Suprapubic skin (tissue), 4 donors: Measurements from ENCODE around the gene BTF3L4. TPM values are rescaled to one million over a fixed set of nuclear protein-coding genes. Genes with fewer than 3 reads are reported as not detected.
A peak's percentile ranks its signal among the peaks of the same experiment; 100 is the strongest.

Experiments used
- DNase-seq, 2 donors: peaks; one replicate each; pipeline ENCODE4 v3.0.0-alpha.2; 2019; ENCODE audit warnings: low spot score in 2 of 2
- H3K27ac ChIP-seq: fragments of 200-600 bp; sonication (generic); one replicate; pipeline ENCODE4 v1.5.1; 2019
- H3K27me3 ChIP-seq: fragments of 200-600 bp; sonication (generic); one replicate; pipeline ENCODE4 v1.5.1; 2019
- H3K36me3 ChIP-seq: fragments of 200-600 bp; sonication (generic); one replicate; pipeline ENCODE4 v1.5.1; 2019
- H3K4me1 ChIP-seq: fragments of 200-600 bp; sonication (generic); one replicate; pipeline ENCODE4 v1.5.1; 2019
- H3K4me3 ChIP-seq: fragments of 200-600 bp; sonication (generic); one replicate; pipeline ENCODE4 v1.5.1; 2019; ENCODE audit warnings: mild to moderate bottlenecking
- H3K9me3 ChIP-seq: fragments of 200-600 bp; sonication (generic); one replicate; pipeline ENCODE4 v1.5.1; 2019
- EP300 ChIP-seq: sonication (generic); formaldehyde crosslinking; IDR thresholded peaks from one replicate; pipeline ENCODE4 v1.6.1; 2017; ENCODE audit warnings: antibody characterized with exemption
- POLR2A ChIP-seq, 2 donors: fragments of 450-650 bp; IDR thresholded peaks; one replicate each; pipeline ENCODE4 v1.6.1; 2017; ENCODE audit warnings: antibody characterized with exemption in 2 of 2, mild to moderate bottlenecking in 2 of 2, moderate library complexity in 2 of 2
- POLR2AphosphoS5 ChIP-seq, 3 donors: sonication (generic); formaldehyde crosslinking; IDR thresholded peaks; one replicate each; pipeline ENCODE4 v1.6.1; 2017; ENCODE audit warnings: antibody characterized with exemption in 3 of 3
- WGBS: methylation state at CpG from one replicate; pipeline ENCODE4 v1.1.5; 2018; 5-methylcytosine and 5-hydroxymethylcytosine counted together
- total RNA-seq, 4 donors: library from RNA; depleted of rRNA; stranded (reverse); fragments of >200 nt; gene quantifications; one replicate each; pipeline ENCODE4 v1.1.0, GENCODE V29; 2016
- TF ChIP-seq, protein P1 (sequence below), 2 donors: fragments of 200-600 bp in 1 of 2; fragments of 450-650 bp in 1 of 2; sonication (generic) in 1 of 2; IDR thresholded peaks; one replicate each; pipeline ENCODE4 v1.5.1; 2016 to 2019; ENCODE audit warnings: antibody characterized with exemption in 2 of 2, mild to moderate bottlenecking in 1 of 2, moderate library complexity in 1 of 2

Gene BTF3L4
- total RNA-seq, 4 donors from 2014 or later: 41.7 to 60.2 (median 57.1) TPM

DNA sequence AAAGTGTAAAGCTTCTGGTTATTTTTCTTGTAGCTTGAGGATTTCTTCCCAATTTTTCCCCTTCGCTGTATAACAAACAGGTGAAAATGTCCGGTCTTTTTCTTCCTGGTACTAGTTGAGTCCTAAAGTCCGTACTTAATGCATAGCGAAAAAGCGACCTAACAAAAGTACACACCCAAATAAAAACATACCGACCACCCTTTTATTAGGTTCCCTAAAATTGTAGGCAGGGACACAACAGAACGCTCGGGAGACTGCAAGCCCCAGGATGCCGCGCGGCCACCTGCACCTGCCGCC, 281 bp upstream of the BTF3L4 start:
- WGBS: 0% methylated on average over 12 of the region's 12 CpGs
- TF ChIP-seq EP300 (no peak), POLR2A (IDR thresholded peaks at IDR 0.05) (no peak), POLR2AphosphoS5 (IDR thresholded peaks at IDR 0.05) (no peak)
- TF ChIP-seq, protein P1, sequence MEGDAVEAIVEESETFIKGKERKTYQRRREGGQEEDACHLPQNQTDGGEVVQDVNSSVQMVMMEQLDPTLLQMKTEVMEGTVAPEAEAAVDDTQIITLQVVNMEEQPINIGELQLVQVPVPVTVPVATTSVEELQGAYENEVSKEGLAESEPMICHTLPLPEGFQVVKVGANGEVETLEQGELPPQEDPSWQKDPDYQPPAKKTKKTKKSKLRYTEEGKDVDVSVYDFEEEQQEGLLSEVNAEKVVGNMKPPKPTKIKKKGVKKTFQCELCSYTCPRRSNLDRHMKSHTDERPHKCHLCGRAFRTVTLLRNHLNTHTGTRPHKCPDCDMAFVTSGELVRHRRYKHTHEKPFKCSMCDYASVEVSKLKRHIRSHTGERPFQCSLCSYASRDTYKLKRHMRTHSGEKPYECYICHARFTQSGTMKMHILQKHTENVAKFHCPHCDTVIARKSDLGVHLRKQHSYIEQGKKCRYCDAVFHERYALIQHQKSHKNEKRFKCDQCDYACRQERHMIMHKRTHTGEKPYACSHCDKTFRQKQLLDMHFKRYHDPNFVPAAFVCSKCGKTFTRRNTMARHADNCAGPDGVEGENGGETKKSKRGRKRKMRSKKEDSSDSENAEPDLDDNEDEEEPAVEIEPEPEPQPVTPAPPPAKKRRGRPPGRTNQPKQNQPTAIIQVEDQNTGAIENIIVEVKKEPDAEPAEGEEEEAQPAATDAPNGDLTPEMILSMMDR (IDR thresholded peaks at IDR 0.05): no peak
- H3K27ac ChIP-seq: peak overlapping the region; percentile 96
- peaks cover 49% of the 10 kb centered on the region for H3K4me1 ChIP-seq
- DNase-seq: no peak
- peaks cover 9% of the 10 kb centered on the region for H3K36me3 ChIP-seq
- no peaks in the 10 kb centered on the region for H3K27me3 ChIP-seq
- H3K9me3 ChIP-seq: no peaks in the 10 kb centered on the region
- H3K4me3 ChIP-seq: peak overlapping the region; percentile 98

DNA sequence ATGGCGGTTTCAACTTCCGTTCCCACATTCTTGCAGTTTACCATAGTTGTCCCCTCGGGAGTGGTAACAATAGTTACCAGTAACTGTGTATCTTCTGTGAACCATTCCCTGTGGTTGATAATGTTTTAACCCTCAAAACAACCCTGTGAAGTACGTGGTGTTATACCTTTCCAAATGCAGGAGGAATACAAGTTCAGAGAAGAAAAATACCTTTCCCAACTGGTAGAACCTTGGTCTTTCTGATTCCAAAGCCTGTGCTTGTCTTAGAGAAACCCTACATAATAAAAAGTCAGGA, 789 bp downstream of the BTF3L4 start:
- H3K4me3 ChIP-seq: peak overlapping the region; percentile 98
- whole genome bisulfite sequencing: 0% methylated on average over 4 of the region's 4 CpGs

DNA sequence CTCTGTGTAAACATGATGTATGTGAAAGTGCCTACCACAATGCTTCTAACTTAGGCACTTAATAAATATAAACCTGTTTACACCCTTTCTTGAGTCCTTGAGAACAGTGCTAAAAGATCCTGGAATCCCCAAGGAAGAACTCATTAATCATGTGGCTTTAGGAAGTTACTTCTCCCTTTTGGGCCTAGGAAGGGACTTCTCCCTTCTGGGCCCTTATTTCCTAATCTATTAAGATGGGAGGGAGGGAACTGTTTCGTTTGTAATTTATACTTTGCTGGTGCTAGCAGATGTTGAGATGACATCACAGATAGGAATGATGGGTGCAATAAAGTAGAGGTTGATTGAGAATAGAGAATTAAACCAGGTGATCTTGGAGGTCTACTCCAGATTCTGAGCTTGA, 1.2 kb downstream of the BTF3L4 start:
- Histone ChIP-seq H3K36me3 (peaks cover 14% of the 10 kb centered on the region), H3K27me3 (no peaks in the 10 kb centered on the region), H3K4me1 (peaks cover 49% of the 10 kb centered on the region), H3K27ac (peak overlapping the region; percentile 96), H3K4me3 (peak overlapping the region; percentile 98), H3K9me3 (no peaks in the 10 kb centered on the region)
- 15% methylated on average over 1 of the region's 1 CpG for WGBS
- DNase-seq: no peak
- TF ChIP-seq EP300 (no peak), POLR2AphosphoS5 (IDR thresholded peaks at IDR 0.05) (no peak), POLR2A (IDR thresholded peaks at IDR 0.05) (no peak)
- TF ChIP-seq, protein P1 (IDR thresholded peaks at IDR 0.05): no peak

More for the DNA sequence above, 789 bp downstream of the BTF3L4 start:
- DNase-seq: no peak
- peak overlapping the region; percentile 96 for H3K27ac ChIP-seq
- no peaks in the 10 kb centered on the region for H3K9me3 ChIP-seq
- H3K36me3 ChIP-seq: peaks cover 13% of the 10 kb centered on the region
- no peaks in the 10 kb centered on the region for H3K27me3 ChIP-seq
- TF ChIP-seq POLR2A (IDR thresholded peaks at IDR 0.05): no peak
- H3K4me1 ChIP-seq: peaks cover 49% of the 10 kb centered on the region

DNA sequence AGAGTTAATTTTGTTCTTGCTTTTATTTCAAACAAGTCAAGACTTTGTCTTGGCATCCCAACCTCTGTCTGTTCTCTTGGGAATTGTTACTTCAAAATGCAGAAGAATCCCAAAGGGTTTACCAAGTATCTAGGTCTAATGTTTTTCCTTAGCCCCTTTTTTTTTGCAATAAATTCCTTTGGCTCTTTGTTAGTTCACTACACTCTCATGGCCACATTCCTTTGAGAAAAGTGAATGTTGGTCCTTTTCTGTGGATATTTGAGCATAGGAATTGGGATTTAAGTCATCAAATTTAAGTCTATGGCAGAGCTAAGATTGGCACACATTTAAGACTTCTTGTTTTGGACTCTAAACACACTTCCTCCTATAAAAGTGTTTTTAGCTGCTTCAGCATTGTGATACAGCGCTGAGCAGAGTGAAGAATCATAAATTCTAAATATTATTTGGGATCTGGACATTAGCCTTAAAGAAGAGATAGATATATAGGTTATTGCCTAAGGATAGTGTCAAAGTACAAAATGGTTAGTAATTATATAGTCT, 1.9 kb downstream of the BTF3L4 start:
- DNase-seq: no peak
- Histone ChIP-seq H3K9me3 (no peaks in the 10 kb centered on the region), H3K36me3 (peaks cover 21% of the 10 kb centered on the region), H3K27me3 (no peaks in the 10 kb centered on the region), H3K4me1 (peaks cover 49% of the 10 kb centered on the region), H3K4me3 (peak overlapping the region; percentile 98), H3K27ac (no peak overlapping the region)
- TF ChIP-seq POLR2AphosphoS5 (IDR thresholded peaks at IDR 0.05) (no peak), EP300 (no peak), POLR2A (IDR thresholded peaks at IDR 0.05) (no peak)
- TF ChIP-seq, protein P1 (IDR thresholded peaks at IDR 0.05): no peak
- WGBS: 64% methylated on average over 1 of the region's 1 CpG

DNA sequence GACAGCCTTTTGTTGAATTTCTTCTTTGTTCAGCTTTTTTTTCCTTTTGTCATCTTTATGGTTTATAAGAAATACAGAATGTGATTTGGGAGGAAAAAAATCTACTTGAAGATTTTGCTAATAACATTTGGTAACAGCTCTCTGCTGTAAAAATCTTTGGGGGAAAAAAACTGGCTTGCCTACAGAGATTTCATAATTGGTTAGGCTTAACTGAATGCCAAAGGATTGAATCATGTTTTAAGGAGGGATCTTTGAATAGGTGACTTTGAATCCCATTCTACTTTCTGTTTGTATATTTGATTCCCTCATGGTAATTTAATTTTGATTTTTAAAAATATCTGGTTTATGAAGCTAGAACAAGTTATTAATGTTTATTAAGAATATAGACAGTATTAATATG, 3.2 kb downstream of the BTF3L4 start:
- TF ChIP-seq EP300 (no peak), POLR2AphosphoS5 (IDR thresholded peaks at IDR 0.05) (no peak), POLR2A (IDR thresholded peaks at IDR 0.05) (no peak)
- TF ChIP-seq, protein P1 (IDR thresholded peaks at IDR 0.05): no peak
- Histone ChIP-seq H3K36me3 (peaks cover 33% of the 10 kb centered on the region), H3K27ac (no peak overlapping the region), H3K9me3 (no peaks in the 10 kb centered on the region), H3K27me3 (no peaks in the 10 kb centered on the region), H3K4me1 (peaks cover 37% of the 10 kb centered on the region), H3K4me3 (no peak overlapping the region)
- no peak for DNase-seq

DNA sequence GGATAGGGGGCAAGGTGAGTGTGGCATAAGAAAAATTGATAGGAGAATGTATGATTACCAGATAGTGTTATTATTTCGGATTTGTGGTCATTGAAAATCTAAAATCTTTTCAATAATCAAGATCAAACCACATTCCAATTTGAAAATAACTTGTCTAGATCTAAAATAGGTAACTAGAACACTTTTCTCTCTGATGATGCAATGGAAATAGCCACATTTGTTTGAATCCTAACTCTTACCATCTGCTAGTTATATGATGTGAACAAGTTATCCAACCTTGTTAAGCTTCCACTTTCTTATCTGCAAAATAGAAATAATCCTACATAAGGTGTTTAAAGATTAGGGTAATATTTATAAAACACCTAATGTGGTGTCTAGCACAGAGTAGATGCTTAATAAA, 3.8 kb downstream of the BTF3L4 start:
- no peak overlapping the region for H3K27ac ChIP-seq

More for the DNA sequence above, 3.8 kb downstream of the BTF3L4 start:
- Histone ChIP-seq H3K36me3 (peaks cover 38% of the 10 kb centered on the region), H3K4me3 (no peak overlapping the region), H3K9me3 (no peaks in the 10 kb centered on the region), H3K4me1 (peaks cover 33% of the 10 kb centered on the region), H3K27me3 (no peaks in the 10 kb centered on the region)
- TF ChIP-seq, protein P1 (IDR thresholded peaks at IDR 0.05): no peak
- TF ChIP-seq POLR2AphosphoS5 (IDR thresholded peaks at IDR 0.05): no peak
- TF ChIP-seq EP300: no peak
- TF ChIP-seq POLR2A (IDR thresholded peaks at IDR 0.05): no peak
- no peak for DNase-seq
- WGBS: 85% methylated on average over 1 of the region's 1 CpG
